Measurements from ENCODE around the gene FTSJ1.

Gene FTSJ1

GRCh38 chrX:48460031-48460430, 16.0 kb upstream of the FTSJ1 start:
- H3K9me3 ChIP-seq (ENCODE audit: low read length): no peaks in the 10 kb centered on the region
- H3K9ac ChIP-seq (ENCODE audit: low read length): no peak overlapping the region
- H3K4me1 ChIP-seq (ENCODE audit: insufficient read depth, low read length): no peaks in the 10 kb centered on the region
- H3K27ac ChIP-seq (ENCODE audit: low read depth, low read length): no peak overlapping the region
- no peaks in the 10 kb centered on the region for H3K36me3 ChIP-seq (ENCODE audit: insufficient read depth, low read length)
- H3K27me3 ChIP-seq (ENCODE audit: control insufficient read depth in 1 of 2, insufficient read depth in 2 of 2, low read length in 2 of 2): peaks cover 4 to 5% of the 10 kb centered on the region in 2 donors
- H3K4me3 ChIP-seq (ENCODE audit: low read depth in 1 of 2, low read length in 2 of 2): no peak overlapping the region

- Histone ChIP-seq H3K9me3 (ENCODE audit: low read length) (no peaks in the 10 kb centered on the region), H3K36me3 (ENCODE audit: insufficient read depth, low read length) (no peaks in the 10 kb centered on the region), H3K9ac (ENCODE audit: low read length) (no peak overlapping the region), H3K4me1 (ENCODE audit: insufficient read depth, low read length) (no peaks in the 10 kb centered on the region), H3K27ac (ENCODE audit: low read depth, low read length) (no peak overlapping the region), H3K27me3 (ENCODE audit: control insufficient read depth in 1 of 2, insufficient read depth in 2 of 2, low read length in 2 of 2) (peaks cover 4 to 5% of the 10 kb centered on the region in 2 donors), H3K4me3 (ENCODE audit: low read depth in 1 of 2, low read length in 2 of 2) (no peak overlapping the region)
Measured at GRCh38 chrX:48460606-48461005, 15.4 kb upstream of the FTSJ1 start.

- no peaks in the 10 kb centered on the region for H3K4me1 ChIP-seq (ENCODE audit: insufficient read depth, low read length)
Measured at GRCh38 chrX:48461830-48462229, 14.2 kb upstream of the FTSJ1 start.

GRCh38 chrX:48465336-48465933, 10.6 kb upstream of the FTSJ1 start:
- Histone ChIP-seq H3K9ac (ENCODE audit: low read length) (no peak overlapping the region), H3K36me3 (ENCODE audit: insufficient read depth, low read length) (no peaks in the 10 kb centered on the region), H3K27me3 (ENCODE audit: control insufficient read depth in 1 of 2, insufficient read depth in 2 of 2, low read length in 2 of 2) (peaks cover 4 to 15% of the 10 kb centered on the region in 2 donors), H3K27ac (ENCODE audit: low read depth, low read length) (no peak overlapping the region), H3K9me3 (ENCODE audit: low read length) (no peaks in the 10 kb centered on the region), H3K4me1 (ENCODE audit: insufficient read depth, low read length) (no peaks in the 10 kb centered on the region), H3K4me3 (ENCODE audit: low read depth in 1 of 2, low read length in 2 of 2) (no peak overlapping the region)

More at GRCh38 chrX:48461830-48462229, 14.2 kb upstream of the FTSJ1 start:
- Histone ChIP-seq H3K36me3 (ENCODE audit: insufficient read depth, low read length) (no peaks in the 10 kb centered on the region), H3K9ac (ENCODE audit: low read length) (no peak overlapping the region), H3K27ac (ENCODE audit: low read depth, low read length) (no peak overlapping the region), H3K9me3 (ENCODE audit: low read length) (no peaks in the 10 kb centered on the region), H3K27me3 (ENCODE audit: control insufficient read depth in 1 of 2, insufficient read depth in 2 of 2, low read length in 2 of 2) (peaks cover 4 to 5% of the 10 kb centered on the region in 2 donors), H3K4me3 (ENCODE audit: low read depth in 1 of 2, low read length in 2 of 2) (no peak overlapping the region)

- Histone ChIP-seq H3K27me3 (ENCODE audit: control insufficient read depth in 1 of 2, insufficient read depth in 2 of 2, low read length in 2 of 2) (peaks cover 4 to 11% of the 10 kb centered on the region in 2 donors), H3K4me1 (ENCODE audit: insufficient read depth, low read length) (no peaks in the 10 kb centered on the region), H3K9me3 (ENCODE audit: low read length) (no peaks in the 10 kb centered on the region), H3K27ac (ENCODE audit: low read depth, low read length) (no peak overlapping the region), H3K4me3 (ENCODE audit: low read depth in 1 of 2, low read length in 2 of 2) (no peak overlapping the region), H3K36me3 (ENCODE audit: insufficient read depth, low read length) (no peaks in the 10 kb centered on the region), H3K9ac (ENCODE audit: low read length) (no peak overlapping the region)
Measured at GRCh38 chrX:48466696-48467095, 9.3 kb upstream of the FTSJ1 start.

GRCh38 chrX:48467281-48467761, 8.7 kb upstream of the FTSJ1 start:
- no peaks in the 10 kb centered on the region for H3K4me1 ChIP-seq (ENCODE audit: insufficient read depth, low read length)
- no peak overlapping the region for H3K9ac ChIP-seq (ENCODE audit: low read length)
- H3K4me3 ChIP-seq (ENCODE audit: low read depth in 1 of 2, low read length in 2 of 2): no peak overlapping the region
- H3K9me3 ChIP-seq (ENCODE audit: low read length): no peaks in the 10 kb centered on the region
- no peaks in the 10 kb centered on the region for H3K36me3 ChIP-seq (ENCODE audit: insufficient read depth, low read length)
- H3K27me3 ChIP-seq (ENCODE audit: control insufficient read depth in 1 of 2, insufficient read depth in 2 of 2, low read length in 2 of 2): peaks cover 4 to 10% of the 10 kb centered on the region in 2 donors
- H3K27ac ChIP-seq (ENCODE audit: low read depth, low read length): no peak overlapping the region

- Histone ChIP-seq H3K36me3 (ENCODE audit: insufficient read depth, low read length) (no peaks in the 10 kb centered on the region), H3K27ac (ENCODE audit: low read depth, low read length) (no peak overlapping the region), H3K27me3 (ENCODE audit: control insufficient read depth in 1 of 2, insufficient read depth in 2 of 2, low read length in 2 of 2) (peaks cover 0 to 10% of the 10 kb centered on the region in 2 donors), H3K4me3 (ENCODE audit: low read depth in 1 of 2, low read length in 2 of 2) (no peak overlapping the region), H3K4me1 (ENCODE audit: insufficient read depth, low read length) (no peaks in the 10 kb centered on the region), H3K9me3 (ENCODE audit: low read length) (no peaks in the 10 kb centered on the region), H3K9ac (ENCODE audit: low read length) (no peak overlapping the region)
Measured at GRCh38 chrX:48468247-48468671, 7.7 kb upstream of the FTSJ1 start.

- Histone ChIP-seq H3K9me3 (ENCODE audit: low read length) (no peaks in the 10 kb centered on the region), H3K27me3 (ENCODE audit: control insufficient read depth in 1 of 2, insufficient read depth in 2 of 2, low read length in 2 of 2) (peaks cover 0 to 10% of the 10 kb centered on the region in 2 donors), H3K4me3 (ENCODE audit: low read depth in 1 of 2, low read length in 2 of 2) (no peak overlapping the region), H3K9ac (ENCODE audit: low read length) (no peak overlapping the region), H3K4me1 (ENCODE audit: insufficient read depth, low read length) (no peaks in the 10 kb centered on the region), H3K36me3 (ENCODE audit: insufficient read depth, low read length) (no peaks in the 10 kb centered on the region), H3K27ac (ENCODE audit: low read depth, low read length) (no peak overlapping the region)
Measured at GRCh38 chrX:48468693-48469691, 7.0 kb upstream of the FTSJ1 start.

- no peak within 1 kb of the TSS for H3K4me3 ChIP-seq (ENCODE audit: low read depth in 1 of 2, low read length in 2 of 2)
- H3K9ac ChIP-seq (ENCODE audit: low read length): no peak within 1 kb of the TSS
- H3K27me3 ChIP-seq (ENCODE audit: control insufficient read depth in 1 of 2, insufficient read depth in 2 of 2, low read length in 2 of 2): peaks cover 0 to 10% of the 10 kb centered on the region in 2 donors
- H3K4me1 ChIP-seq (ENCODE audit: insufficient read depth, low read length): no peaks in the 10 kb centered on the region
- no peak within 1 kb of the TSS for H3K27ac ChIP-seq (ENCODE audit: low read depth, low read length)
- no peaks in the 10 kb centered on the region for H3K36me3 ChIP-seq (ENCODE audit: insufficient read depth, low read length)
- no peaks in the 10 kb centered on the region for H3K9me3 ChIP-seq (ENCODE audit: low read length)
Measured at GRCh38 chrX:48470110-48470832, 5.7 kb upstream of the FTSJ1 start, which contains the start of gene SLC38A5. Gene SLC38A5, minus strand, starts transcription at chrX:48470260. Its CDS starts 2,336 bp downstream, at chrX:48467924.

GRCh38 chrX:48470833-48471118, 5.2 kb upstream of the FTSJ1 start:
- Histone ChIP-seq H3K4me3 (ENCODE audit: low read depth in 1 of 2, low read length in 2 of 2) (no peak overlapping the region), H3K9ac (ENCODE audit: low read length) (no peak overlapping the region), H3K27ac (ENCODE audit: low read depth, low read length) (no peak overlapping the region), H3K36me3 (ENCODE audit: insufficient read depth, low read length) (no peaks in the 10 kb centered on the region), H3K27me3 (ENCODE audit: control insufficient read depth in 1 of 2, insufficient read depth in 2 of 2, low read length in 2 of 2) (peaks cover 0 to 10% of the 10 kb centered on the region in 2 donors), H3K4me1 (ENCODE audit: insufficient read depth, low read length) (no peaks in the 10 kb centered on the region), H3K9me3 (ENCODE audit: low read length) (no peaks in the 10 kb centered on the region)

GRCh38 chrX:48471504-48471903, 4.5 kb upstream of the FTSJ1 start:
- Histone ChIP-seq H3K27me3 (ENCODE audit: control insufficient read depth in 1 of 2, insufficient read depth in 2 of 2, low read length in 2 of 2) (peaks cover 0 to 10% of the 10 kb centered on the region in 2 donors), H3K4me1 (ENCODE audit: insufficient read depth, low read length) (no peaks in the 10 kb centered on the region), H3K9me3 (ENCODE audit: low read length) (no peaks in the 10 kb centered on the region), H3K9ac (ENCODE audit: low read length) (no peak overlapping the region), H3K27ac (ENCODE audit: low read depth, low read length) (no peak overlapping the region), H3K4me3 (ENCODE audit: low read depth in 1 of 2, low read length in 2 of 2) (no peak overlapping the region), H3K36me3 (ENCODE audit: insufficient read depth, low read length) (no peaks in the 10 kb centered on the region)

All from muscle layer of colon (tissue), 2 donors.